B cell (primary cell): ENCODE measurements around the gene POF1B.

Experiments
- EZH2 ChIP-seq: IDR thresholded peaks from 2 replicates; pipeline ENCODE4 v1.6.1; 2012; ENCODE audit warnings: borderline replicate concordance, low read depth, mild to moderate bottlenecking, moderate library complexity, low read length; ENCODE audit not compliant: insufficient read depth, poor library complexity, severe bottlenecking
- TF ChIP-seq, protein P1 (sequence below): fragments of 200-600 bp; IDR thresholded peaks from one replicate; pipeline ENCODE4 v1.8.0; 2022; ENCODE audit warnings: antibody characterized with exemption, mild to moderate bottlenecking

GRCh38 chrX:85243155-85243554, 136.3 kb downstream of the POF1B start:
- TF ChIP-seq, protein P1, sequence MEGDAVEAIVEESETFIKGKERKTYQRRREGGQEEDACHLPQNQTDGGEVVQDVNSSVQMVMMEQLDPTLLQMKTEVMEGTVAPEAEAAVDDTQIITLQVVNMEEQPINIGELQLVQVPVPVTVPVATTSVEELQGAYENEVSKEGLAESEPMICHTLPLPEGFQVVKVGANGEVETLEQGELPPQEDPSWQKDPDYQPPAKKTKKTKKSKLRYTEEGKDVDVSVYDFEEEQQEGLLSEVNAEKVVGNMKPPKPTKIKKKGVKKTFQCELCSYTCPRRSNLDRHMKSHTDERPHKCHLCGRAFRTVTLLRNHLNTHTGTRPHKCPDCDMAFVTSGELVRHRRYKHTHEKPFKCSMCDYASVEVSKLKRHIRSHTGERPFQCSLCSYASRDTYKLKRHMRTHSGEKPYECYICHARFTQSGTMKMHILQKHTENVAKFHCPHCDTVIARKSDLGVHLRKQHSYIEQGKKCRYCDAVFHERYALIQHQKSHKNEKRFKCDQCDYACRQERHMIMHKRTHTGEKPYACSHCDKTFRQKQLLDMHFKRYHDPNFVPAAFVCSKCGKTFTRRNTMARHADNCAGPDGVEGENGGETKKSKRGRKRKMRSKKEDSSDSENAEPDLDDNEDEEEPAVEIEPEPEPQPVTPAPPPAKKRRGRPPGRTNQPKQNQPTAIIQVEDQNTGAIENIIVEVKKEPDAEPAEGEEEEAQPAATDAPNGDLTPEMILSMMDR, result no peak
- no peak for TF ChIP-seq EZH2
